Activated CD4-positive, alpha-beta T cell treated with anti-CD3 and anti-CD28 coated beads for 4 hours (primary cell): ENCODE data around the gene MAP3K5.
"Not testable (repeated sequence)": the region's sequence is repeated elsewhere in the genome, so short reads cannot be mapped to it uniquely, and the experiment has no call there.

ENCODE experiments used
- DNase-seq, 2 donors: peaks; one replicate each; pipeline ENCODE4 v3.0.0-alpha.2; 2020

The MAP3K5 gene

DNA sequence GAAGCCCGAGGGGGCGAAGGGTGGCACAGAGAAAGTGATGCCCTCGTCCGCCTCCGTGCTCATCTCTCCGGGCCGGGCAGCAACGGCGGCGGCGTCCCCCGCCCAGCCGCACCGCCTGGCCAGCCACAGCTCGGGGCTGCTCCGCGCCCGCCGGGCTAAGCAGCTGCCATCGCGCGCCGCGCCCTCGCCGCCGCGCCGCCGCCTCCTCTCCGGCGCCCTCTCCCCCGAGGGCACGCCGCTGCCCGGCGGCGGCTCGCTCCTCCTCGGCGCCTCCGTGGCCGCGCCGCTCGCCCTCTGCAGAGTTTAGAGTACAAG is 225 bp downstream of the MAP3K5 start:
- no peak for DNase-seq

- DNase-seq, result peak; percentile 51 to 62
Observed at GRCh38 chr6:136791296-136792094, 782 bp downstream of the MAP3K5 start.

DNA sequence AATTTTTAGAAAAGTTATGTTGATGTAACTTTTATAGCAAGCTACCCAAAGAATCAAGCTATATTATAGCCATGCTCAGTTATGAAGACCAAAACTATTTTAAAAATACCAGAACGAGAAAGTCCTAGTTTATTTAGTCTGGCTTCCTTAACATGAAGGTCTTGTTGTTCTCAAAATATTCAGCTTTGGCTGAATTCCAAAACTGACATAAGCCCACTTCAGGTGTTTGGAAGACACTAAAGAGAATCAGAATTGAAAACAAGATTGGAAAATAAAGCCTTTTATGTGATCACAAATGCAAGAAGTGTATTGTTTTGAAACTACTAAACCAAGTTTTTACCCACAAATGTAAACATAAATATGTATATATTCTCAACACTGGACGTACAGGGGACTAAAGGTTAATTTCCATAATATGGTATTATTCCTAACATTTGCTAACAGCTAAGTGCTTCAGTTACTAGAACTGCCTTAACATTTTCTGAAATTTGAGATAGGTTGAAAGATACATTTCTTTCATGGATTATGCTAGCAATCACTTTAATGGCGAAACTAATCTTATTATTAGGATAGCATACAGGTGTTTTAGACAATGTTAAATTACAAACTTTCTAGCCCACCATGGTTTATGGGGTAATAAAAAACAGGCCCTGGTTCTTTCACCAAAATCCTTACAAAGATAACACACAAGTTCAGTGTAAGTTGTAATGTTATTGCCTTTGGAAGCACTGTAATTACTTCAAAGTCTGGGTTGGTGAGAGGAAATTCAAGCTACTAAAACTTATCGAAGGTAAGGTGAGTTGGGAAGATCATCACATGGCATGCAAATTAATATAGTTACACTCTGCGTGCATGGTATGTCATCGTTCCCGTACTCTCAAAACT is 1.6 kb downstream of the MAP3K5 start:
- no peak for DNase-seq

- DNase-seq, result not testable (repeated sequence)
Observed at GRCh38 chr6:136789440-136789839, 2.8 kb downstream of the MAP3K5 start.

- no peak for DNase-seq
Observed at GRCh38 chr6:136788069-136788902, 4.0 kb downstream of the MAP3K5 start.

DNA sequence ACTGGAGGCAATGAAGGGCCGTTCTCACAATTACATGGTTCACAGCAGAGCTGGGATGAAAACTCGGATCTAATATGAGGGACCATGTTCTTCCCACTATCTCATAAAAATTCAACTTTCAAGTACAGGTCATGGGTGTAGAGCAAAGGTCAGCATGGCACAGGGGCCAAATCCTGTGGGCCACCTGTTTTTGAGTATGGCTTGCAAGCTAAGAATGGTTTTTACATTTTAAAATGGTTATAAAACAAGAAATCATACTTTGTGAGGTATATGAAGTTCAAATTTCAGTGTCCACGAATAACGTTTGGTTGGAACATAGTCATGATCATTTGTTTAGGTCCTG is 4.6 kb downstream of the MAP3K5 start:
- DNase-seq, result no peak

- DNase-seq, result no peak
Observed at GRCh38 chr6:136786658-136787057, 5.6 kb downstream of the MAP3K5 start.

GRCh38 chr6:136784910-136785746 is 7.1 kb downstream of the MAP3K5 start:
- DNase-seq, result peak; percentile 36 to 41

DNA sequence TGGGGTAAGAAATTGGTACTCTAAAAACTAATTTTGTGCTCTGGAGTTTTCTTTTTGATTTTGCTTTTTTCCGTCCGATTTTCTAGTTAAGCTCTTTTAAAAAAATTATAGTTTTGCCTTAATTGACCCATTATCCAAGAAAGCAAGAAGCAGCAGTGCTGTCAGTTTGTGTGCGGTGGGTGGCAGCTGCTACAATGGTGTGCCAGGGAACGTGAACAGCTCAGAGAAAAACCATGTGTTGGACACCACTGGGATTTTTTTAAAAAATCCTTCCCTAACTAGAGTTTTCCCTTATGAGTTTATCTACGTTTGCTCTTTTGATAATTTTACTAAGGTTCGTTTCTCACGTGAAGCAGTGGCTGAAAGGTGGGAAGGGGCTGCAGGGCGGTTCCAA is 8.0 kb downstream of the MAP3K5 start:
- no peak for DNase-seq

GRCh38 chr6:136783495-136784270 is 8.6 kb downstream of the MAP3K5 start:
- no peak for DNase-seq

- no peak for DNase-seq
Observed at GRCh38 chr6:136783021-136783420, 9.3 kb downstream of the MAP3K5 start.

- DNase-seq, result no peak
Observed at GRCh38 chr6:136782021-136782770, 10.1 kb downstream of the MAP3K5 start.

DNA sequence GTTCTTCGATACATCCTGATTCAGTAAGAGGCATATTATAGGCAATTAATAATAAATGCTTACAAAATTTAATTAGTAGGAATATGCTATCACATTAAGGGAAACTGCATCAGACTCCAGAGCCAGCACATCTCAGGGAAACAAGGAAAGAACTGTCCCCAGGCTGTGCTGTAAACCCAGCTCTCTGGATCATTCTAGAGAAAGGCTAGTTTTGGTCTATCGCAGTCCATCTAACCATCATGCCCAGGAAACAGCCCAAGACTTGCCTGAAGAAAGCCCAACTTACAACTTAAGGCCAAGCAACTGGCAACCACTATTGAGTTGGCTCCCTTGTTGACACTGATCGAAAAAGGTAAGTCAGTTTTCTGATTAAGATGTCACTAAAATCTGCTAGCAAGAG is 11.3 kb downstream of the MAP3K5 start:
- DNase-seq, result no peak

DNA sequence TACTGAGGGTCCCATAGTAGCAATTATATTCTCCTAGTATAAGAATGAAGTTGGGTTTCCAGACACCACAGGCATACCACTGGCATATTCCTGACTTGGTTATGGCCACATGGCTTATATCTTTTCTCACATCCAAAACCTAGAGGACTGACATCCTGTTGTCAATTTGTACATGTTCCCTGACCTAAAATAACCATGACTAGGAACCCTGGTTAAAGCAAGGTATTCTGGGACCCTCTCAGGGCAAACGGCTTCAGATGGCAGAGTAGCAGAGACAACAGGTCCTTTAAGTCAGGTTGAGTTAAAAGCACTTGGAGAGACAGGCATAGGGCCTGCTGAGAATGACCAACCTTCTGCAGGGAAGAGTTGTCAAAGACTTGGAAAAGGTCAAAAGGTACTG is 12.6 kb downstream of the MAP3K5 start:
- no peak for DNase-seq

DNA sequence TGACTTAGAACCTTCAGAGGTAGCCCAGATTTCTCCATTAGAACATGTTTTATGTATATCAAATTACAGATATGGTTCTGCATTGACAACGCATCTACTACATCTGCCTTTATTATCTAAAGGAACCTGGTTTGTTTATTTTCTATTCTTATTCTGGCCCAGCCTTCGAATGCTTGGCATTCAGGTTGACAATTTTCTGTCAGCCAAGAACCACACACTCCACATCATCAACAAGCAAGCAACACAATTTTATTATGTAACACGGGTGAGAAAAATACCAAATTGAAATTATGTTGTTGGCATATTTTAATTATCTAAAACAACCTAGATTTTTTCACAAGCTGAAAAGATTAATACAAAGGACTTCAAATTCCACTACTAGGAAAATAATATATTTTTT is 14.6 kb downstream of the MAP3K5 start:
- DNase-seq, result no peak

DNA sequence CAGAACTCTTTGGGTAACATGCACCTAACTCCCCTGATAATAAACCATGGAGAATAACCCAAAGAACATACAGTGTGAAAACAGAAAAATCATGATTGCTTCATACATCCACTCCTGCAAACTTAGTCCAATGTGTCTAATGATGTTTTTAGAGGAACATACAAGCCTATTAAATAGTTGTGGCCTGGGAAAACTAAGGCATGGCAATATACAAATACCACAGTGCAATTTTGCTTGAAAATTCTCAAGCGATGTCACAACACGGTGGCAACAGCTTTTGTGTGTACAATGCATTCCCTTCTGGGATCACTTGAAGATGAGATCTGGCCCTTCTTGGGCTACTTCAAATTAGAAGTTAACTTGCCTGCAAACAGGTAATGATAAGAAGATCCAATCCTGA is 16.7 kb downstream of the MAP3K5 start:
- DNase-seq, result no peak

GRCh38 chr6:136775081-136775480 is 17.2 kb downstream of the MAP3K5 start:
- no peak for DNase-seq

- DNase-seq, result no peak
Observed at GRCh38 chr6:136774228-136775041, 17.8 kb downstream of the MAP3K5 start.

DNA sequence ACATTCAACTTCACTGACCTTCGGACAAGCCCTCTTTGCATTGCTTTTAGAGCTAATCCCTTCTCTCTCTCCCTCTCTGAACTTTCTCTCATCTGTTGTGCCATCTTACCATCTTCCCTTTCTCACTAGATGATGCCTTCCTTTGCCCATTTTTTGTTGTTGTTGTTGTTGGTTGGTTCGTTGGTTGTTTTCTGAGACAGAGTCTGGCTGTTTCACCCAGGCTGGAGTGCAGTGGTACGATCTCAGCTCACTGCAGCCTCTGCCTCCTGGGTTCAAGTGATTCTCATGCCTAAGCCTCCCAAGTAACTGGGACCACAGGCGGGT is 18.8 kb downstream of the MAP3K5 start:
- DNase-seq, result no peak
